MCF 10A (cell line): ENCODE results near the gene C6orf62. TPM values are rescaled to one million over a fixed set of nuclear protein-coding genes. Genes with fewer than 3 reads are reported as not detected.
"Not testable (repeated sequence)": the region's sequence is repeated elsewhere in the genome, so short reads cannot be mapped to it uniquely, and the experiment has no call there.

ENCODE experiments used
- BruUV-seq: library from RNA; stranded (reverse); fragments of 400-500 nt; replicated peaks from 2 replicates; lab custom pipeline; 2021; lab: Mats Ljungman, UMichigan
- CTCF ChIA-PET: fragments of 300-600 bp; sonication (Branson Sonifier 250); formaldehyde crosslinking; extraction: SDS; loops from one replicate; lab custom pipeline; 2021; ENCODE audit warnings: antibody characterized with exemption, inconsistent platforms; lab: Yijun Ruan, JAX
- POLR2A ChIA-PET: fragments of 300-600, 350-650 bp; sonication (Branson Sonifier 250); formaldehyde crosslinking; extraction: SDS; loops from one replicate; lab custom pipeline; 2020; ENCODE audit warnings: antibody characterized with exemption, inconsistent platforms; lab: Yijun Ruan, JAX
- DNase-seq: peaks from one replicate; pipeline ENCODE4 v3.0.0-alpha.2; 2018; ENCODE audit not compliant: unreplicated experiment
- H3K27ac Mint-ChIP-seq: one replicate; pipeline ENCODE4 v1.8.0; 2022; ENCODE audit warnings: mild to moderate bottlenecking, low read depth, mixed read lengths; ENCODE audit not compliant: unreplicated experiment
- H3K27me3 Mint-ChIP-seq: one replicate; pipeline ENCODE4 v1.8.0; 2022; ENCODE audit warnings: mixed read lengths; ENCODE audit not compliant: insufficient read depth, unreplicated experiment
- H3K36me3 Mint-ChIP-seq: one replicate; pipeline ENCODE4 v1.8.0; 2022; ENCODE audit warnings: mild to moderate bottlenecking, moderate library complexity, mixed read lengths; ENCODE audit not compliant: insufficient read depth, unreplicated experiment
- H3K4me1 Mint-ChIP-seq: one replicate; pipeline ENCODE4 v1.8.0; 2022; ENCODE audit warnings: mixed read lengths; ENCODE audit not compliant: insufficient read depth, unreplicated experiment
- H3K4me3 Mint-ChIP-seq: one replicate; pipeline ENCODE4 v1.8.0; 2022; ENCODE audit warnings: mild to moderate bottlenecking, moderate library complexity, mixed read lengths; ENCODE audit not compliant: unreplicated experiment
- H3K9me3 Mint-ChIP-seq: one replicate; pipeline ENCODE4 v1.8.0; 2022; ENCODE audit warnings: mixed read lengths; ENCODE audit not compliant: unreplicated experiment
- CTCF ChIP-seq: fragments of 200-600 bp; IDR thresholded peaks from one replicate; pipeline ENCODE4 v1.8.0; 2022; ENCODE audit warnings: antibody characterized with exemption, mild to moderate bottlenecking; ENCODE audit not compliant: unreplicated experiment
- intact Hi-C: fragments of 100-400 bp; cut with micrococcal nuclease; formaldehyde crosslinking; loops from 2 replicates; pipeline ENCODE4 v1.14.1; 2022
- total RNA-seq: library from RNA; stranded (reverse); gene quantifications from 2 replicates; pipeline ENCODE4 v1.2.3, GENCODE V29; 2022

Gene C6orf62
- total RNA-seq, 1 experiment from 2014 or later: 96.2 TPM

- TF ChIP-seq CTCF: no peak
- Mint-ChIP-seq H3K9me3 (no peaks in the 10 kb centered on the region), H3K27ac (no peak overlapping the region), H3K36me3 (no peaks in the 10 kb centered on the region), H3K4me3 (no peak overlapping the region), H3K4me1 (no peaks in the 10 kb centered on the region), H3K27me3 (no peaks in the 10 kb centered on the region)
- no TSS peak for BruUV-seq
- no peak for DNase-seq
- ChIA-PET CTCF (no interaction called here), POLR2A (interaction anchor here (0.6 kb wide), 1 partner anchor 578 kb away, joined by 3 read pairs; no protein-coding TSS in a partner anchor)
- intact Hi-C loops: no loop called here
These were observed 46.3 kb downstream of the C6orf62 start for GRCh38 chr6:24672620-24673182.

- H3K27ac Mint-ChIP-seq, H3K27me3 Mint-ChIP-seq, intact Hi-C loops: not testable (repeated sequence)
These were observed 47.9 kb downstream of the C6orf62 start for GRCh38 chr6:24671077-24671476.

GRCh38 chr6:24670492-24670891, 48.5 kb downstream of the C6orf62 start:
- CTCF ChIA-PET, H3K4me3 Mint-ChIP-seq, DNase-seq, H3K9me3 Mint-ChIP-seq, BruUV-seq, H3K36me3 Mint-ChIP-seq, intact Hi-C loops, H3K27me3 Mint-ChIP-seq, H3K27ac Mint-ChIP-seq, H3K4me1 Mint-ChIP-seq: not testable (repeated sequence)
- POLR2A ChIA-PET: interaction anchor here (0.8 kb wide), 1 partner anchor 26 kb away, joined by 4 read pairs; no protein-coding TSS in a partner anchor

More at GRCh38 chr6:24671077-24671476, 47.9 kb downstream of the C6orf62 start:
- H3K9me3 Mint-ChIP-seq, H3K36me3 Mint-ChIP-seq, BruUV-seq, H3K4me3 Mint-ChIP-seq, DNase-seq, CTCF ChIA-PET, H3K4me1 Mint-ChIP-seq: not testable (repeated sequence)
- POLR2A ChIA-PET: interaction anchor here (0.8 kb wide), 1 partner anchor 27 kb away, joined by 4 read pairs; no protein-coding TSS in a partner anchor

GRCh38 chr6:24668997-24669361, 50.0 kb downstream of the C6orf62 start:
- intact Hi-C loops: no loop called here
- no TSS peak for BruUV-seq
- no peak for TF ChIP-seq CTCF
- peak overlapping the region; percentile 94 for H3K4me3 Mint-ChIP-seq
- H3K4me1 Mint-ChIP-seq: peaks cover 15% of the 10 kb centered on the region
- H3K27ac Mint-ChIP-seq: no peak overlapping the region
- H3K36me3 Mint-ChIP-seq: peaks cover 10% of the 10 kb centered on the region
- no peaks in the 10 kb centered on the region for H3K27me3 Mint-ChIP-seq
- POLR2A ChIA-PET: interaction anchor here (0.9 to 1.2 kb wide), 2 partner anchors 23 to 33 kb away, joined by 3 read pairs; partner anchors contain the start of gene KIAA0319
- no peaks in the 10 kb centered on the region for H3K9me3 Mint-ChIP-seq
- DNase-seq: no peak
- CTCF ChIA-PET: interaction anchor here (0.6 to 1.8 kb wide), 4 partner anchors 27 to 148 kb away, joined by 3 to 5 read pairs (median 4); no protein-coding TSS in a partner anchor

GRCh38 chr6:24668066-24668996, 50.6 kb downstream of the C6orf62 start:
- ChIA-PET POLR2A (interaction anchor here (0.9 kb wide), 1 partner anchor 32 kb away, joined by 3 read pairs; no protein-coding TSS in a partner anchor), CTCF (interaction anchor here (0.6 to 1.8 kb wide), 4 partner anchors 28 to 147 kb away, joined by 3 to 5 read pairs (median 4); no protein-coding TSS in a partner anchor)
- peaks cover 17% of the 10 kb centered on the region for H3K36me3 Mint-ChIP-seq
- peaks cover 15% of the 10 kb centered on the region for H3K4me1 Mint-ChIP-seq
- peak overlapping the region; percentile 94 for H3K4me3 Mint-ChIP-seq
- BruUV-seq, H3K27ac Mint-ChIP-seq, H3K27me3 Mint-ChIP-seq, intact Hi-C loops, DNase-seq, H3K9me3 Mint-ChIP-seq: not testable (repeated sequence)
